Erythroblast (primary cell): ENCODE results near the gene DIP2C.
"Not testable (repeated sequence)": the region's sequence is repeated elsewhere in the genome, so short reads cannot be mapped to it uniquely, and the experiment has no call there.

ENCODE experiments used
- DNase-seq, 2 experiments: peaks; one replicate each; lab custom pipeline; 2025; lab: John Stamatoyannopoulos, UW
- GATA1 ChIP-seq: IDR thresholded peaks from 2 replicates; pipeline ENCODE4 v1.6.1; 2011; ENCODE audit warnings: low read depth, mild to moderate bottlenecking, control low read depth, low read length, moderate library complexity
- POLR2A ChIP-seq: IDR thresholded peaks from 2 replicates; pipeline ENCODE4 v1.6.1; 2011; ENCODE audit warnings: mild to moderate bottlenecking, low read length

The DIP2C gene

GRCh38 chr10:378230-378929 is 311.1 kb downstream of the DIP2C start:
- DNase-seq: no peak
- TF ChIP-seq POLR2A (no peak), GATA1 (no peak)

- no peak for TF ChIP-seq POLR2A
- no peak for TF ChIP-seq GATA1
- DNase-seq: no peak
Observed at GRCh38 chr10:377228-377627, 312.2 kb downstream of the DIP2C start.

GRCh38 chr10:375815-376505 is 313.5 kb downstream of the DIP2C start:
- no peak for DNase-seq
- no peak for TF ChIP-seq POLR2A
- no peak for TF ChIP-seq GATA1

- no peak for DNase-seq
- TF ChIP-seq GATA1: no peak
- TF ChIP-seq POLR2A: no peak
Observed at GRCh38 chr10:374354-374753, 315.1 kb downstream of the DIP2C start.

- TF ChIP-seq POLR2A (no peak), GATA1 (no peak)
- DNase-seq: no peak
Observed at GRCh38 chr10:373526-374309, 315.8 kb downstream of the DIP2C start.

- no peak for DNase-seq
- TF ChIP-seq POLR2A (no peak), GATA1 (no peak)
Observed at GRCh38 chr10:373015-373414, 316.5 kb downstream of the DIP2C start.

GRCh38 chr10:372566-372965 is 316.9 kb downstream of the DIP2C start:
- no peak for DNase-seq

GRCh38 chr10:371515-371914 is 318.0 kb downstream of the DIP2C start:
- DNase-seq: no peak
- no peak for TF ChIP-seq POLR2A
- no peak for TF ChIP-seq GATA1

More at GRCh38 chr10:372566-372965, 316.9 kb downstream of the DIP2C start:
- TF ChIP-seq GATA1 (no peak), POLR2A (no peak)

GRCh38 chr10:370449-370825 is 319.0 kb downstream of the DIP2C start:
- no peak for TF ChIP-seq POLR2A
- no peak for TF ChIP-seq GATA1
- no peak for DNase-seq

- no peak for DNase-seq
- no peak for TF ChIP-seq GATA1
- TF ChIP-seq POLR2A: no peak
Observed at GRCh38 chr10:369684-370448, 319.6 kb downstream of the DIP2C start.

GRCh38 chr10:369221-369683 is 320.2 kb downstream of the DIP2C start:
- DNase-seq: no peak
- TF ChIP-seq POLR2A: no peak
- no peak for TF ChIP-seq GATA1

GRCh38 chr10:368579-369220 is 320.8 kb downstream of the DIP2C start:
- TF ChIP-seq POLR2A: no peak
- TF ChIP-seq GATA1: no peak
- no peak for DNase-seq

- DNase-seq: not testable (repeated sequence)
Observed at GRCh38 chr10:368107-368506, 321.4 kb downstream of the DIP2C start.

- no peak for TF ChIP-seq GATA1
- TF ChIP-seq POLR2A: no peak
- DNase-seq: no peak
Observed at GRCh38 chr10:367636-368035, 321.8 kb downstream of the DIP2C start.
